HL-60/S4 treated with retinoic acid at 250 ng/mL for 4 days and 3 days (cell line): Measurements from ENCODE around the gene CDH18.

Source experiments
- in situ Hi-C: fragments of 300-500 bp; cut with MboI; formaldehyde crosslinking; loops from 2 replicates; pipeline ENCODE4 v1.7.0; 2022; ENCODE audit warnings: low sequenced_read_pairs

The CDH18 gene

GRCh38 chr5:19987612-19988361, at the start of gene CDH18:
Gene CDH18 (minus strand): TSS chr5:19988200. CDS start chr5:19838986, 149,214 bp downstream.
- in situ Hi-C loops: no loop called here

DNA sequence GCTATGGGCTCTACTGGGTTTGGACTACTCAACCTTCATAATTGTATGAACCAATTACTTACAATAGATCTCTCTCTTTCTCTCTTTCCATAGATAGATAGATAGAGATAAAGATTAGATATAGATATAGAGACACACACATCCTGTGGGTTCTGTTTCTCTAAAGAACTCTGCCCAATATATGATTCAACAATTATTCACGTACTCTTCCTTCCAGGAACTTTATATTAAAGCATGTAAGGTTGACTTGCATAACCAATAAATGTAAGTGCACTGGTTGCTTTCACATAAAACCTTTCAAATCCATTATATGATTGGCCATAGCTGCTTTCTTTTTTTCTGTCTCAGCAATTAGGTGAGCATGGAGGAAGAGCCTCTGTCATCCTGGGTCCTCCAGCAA, 46.7 kb upstream of the CDH18 start:
- in situ Hi-C loops: no loop called here

- in situ Hi-C loops: no loop called here
Observed at GRCh38 chr5:20033881-20034280, 45.9 kb upstream of the CDH18 start.

DNA sequence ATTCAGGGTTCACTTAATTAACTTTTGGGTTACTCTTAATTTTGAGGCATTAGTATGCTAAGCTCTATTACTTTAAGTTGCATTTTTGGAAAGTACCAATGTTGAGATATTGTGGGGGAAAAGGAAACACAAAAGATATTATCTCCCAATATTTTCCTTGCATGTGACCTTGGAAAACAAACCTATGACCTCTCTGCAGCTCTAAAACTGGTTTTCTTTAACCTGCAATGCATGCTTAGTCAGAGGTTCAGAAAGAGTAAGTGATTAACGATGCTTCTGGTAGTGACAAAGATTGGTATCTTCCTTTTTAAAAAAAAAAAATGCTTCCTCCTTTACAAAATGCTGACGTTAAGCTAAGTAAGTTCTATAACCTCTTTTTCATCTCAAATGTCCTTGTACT, 44.9 kb upstream of the CDH18 start:
- in situ Hi-C loops: no loop called here

DNA sequence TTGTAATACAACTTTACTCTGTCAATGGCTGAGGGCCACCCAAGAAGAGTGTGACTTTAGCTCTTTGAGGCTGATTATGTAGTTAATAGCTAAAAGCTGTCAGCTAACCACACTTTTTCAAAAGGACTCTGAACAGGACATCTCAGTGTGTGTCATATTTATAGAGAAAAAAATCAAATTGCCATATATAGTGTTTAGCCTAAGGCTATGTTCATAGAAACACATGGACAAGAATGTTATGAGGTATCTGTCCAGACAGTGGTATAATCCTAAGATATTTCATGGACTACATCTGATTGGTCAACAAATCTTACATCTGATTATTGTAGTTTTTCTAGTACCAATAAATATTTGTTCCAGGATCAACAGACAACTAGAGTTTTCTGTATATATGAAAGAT, 42.1 kb upstream of the CDH18 start:
- in situ Hi-C loops: no loop called here

DNA sequence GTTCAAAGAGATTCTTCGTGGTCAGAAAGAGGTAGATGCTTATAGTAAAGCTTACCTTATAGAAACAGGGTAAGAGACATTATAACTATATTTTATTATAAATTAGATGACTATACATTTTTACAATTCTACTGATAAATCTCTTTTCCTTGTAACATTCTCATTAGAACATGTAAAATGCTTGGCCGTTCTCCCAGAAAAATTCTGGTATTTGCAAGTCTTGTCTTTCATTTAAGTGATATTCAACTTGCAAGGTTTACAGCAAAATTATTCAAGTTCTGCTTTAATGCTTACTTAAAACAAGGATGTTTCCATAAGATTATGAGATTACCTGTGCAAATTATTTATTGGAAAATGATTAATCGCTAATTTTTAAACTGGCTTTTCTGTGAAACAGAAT, 41.3 kb upstream of the CDH18 start:
- in situ Hi-C loops: no loop called here

DNA sequence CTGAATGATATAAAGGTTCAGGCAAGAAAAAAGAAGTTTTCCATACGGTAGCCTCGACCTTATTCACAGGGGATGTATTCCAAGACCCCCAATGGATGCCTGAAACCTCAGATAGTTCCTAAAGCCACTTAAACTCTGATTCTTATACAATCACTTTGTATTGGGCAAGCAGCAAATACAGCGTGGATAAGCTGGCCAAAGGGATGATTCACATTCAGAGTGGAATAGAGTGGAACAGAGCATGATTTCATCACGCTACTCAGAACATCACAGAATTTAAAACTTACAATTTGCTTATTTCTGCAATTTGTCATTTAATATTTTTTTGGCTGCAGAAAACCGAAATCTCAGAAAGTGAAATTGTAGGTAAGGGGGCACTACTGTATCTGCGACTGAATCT, 40.5 kb upstream of the CDH18 start:
- in situ Hi-C loops: no loop called here

DNA sequence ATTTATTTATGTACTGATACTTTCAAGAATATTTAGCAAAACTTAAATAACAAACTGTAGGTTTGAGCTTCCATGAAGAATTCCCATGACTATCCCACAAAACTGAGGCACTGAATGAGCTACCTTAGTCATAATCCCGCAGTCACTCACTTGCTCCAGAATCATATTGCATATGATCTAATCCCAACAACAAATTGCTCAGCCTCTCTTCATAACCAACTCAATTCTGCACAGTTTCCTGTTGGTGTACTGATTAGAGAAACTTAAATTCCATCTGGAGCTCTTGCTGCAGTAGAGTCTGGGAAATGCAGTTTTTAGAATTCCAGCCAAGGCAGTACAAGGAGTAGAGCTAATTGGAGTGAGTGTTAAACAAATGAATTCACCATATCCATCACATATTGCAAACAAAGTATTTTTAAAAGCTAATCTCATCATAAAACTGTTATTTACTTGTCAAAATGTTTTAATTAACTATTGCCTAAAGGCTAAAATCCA, 35.7 kb upstream of the CDH18 start:
- in situ Hi-C loops: no loop called here

GRCh38 chr5:20020247-20020646, 32.2 kb upstream of the CDH18 start:
- in situ Hi-C loops: no loop called here

GRCh38 chr5:20017021-20017420, 29.0 kb upstream of the CDH18 start:
- in situ Hi-C loops: no loop called here

GRCh38 chr5:20000416-20000815, 12.4 kb upstream of the CDH18 start:
- in situ Hi-C loops: no loop called here

DNA sequence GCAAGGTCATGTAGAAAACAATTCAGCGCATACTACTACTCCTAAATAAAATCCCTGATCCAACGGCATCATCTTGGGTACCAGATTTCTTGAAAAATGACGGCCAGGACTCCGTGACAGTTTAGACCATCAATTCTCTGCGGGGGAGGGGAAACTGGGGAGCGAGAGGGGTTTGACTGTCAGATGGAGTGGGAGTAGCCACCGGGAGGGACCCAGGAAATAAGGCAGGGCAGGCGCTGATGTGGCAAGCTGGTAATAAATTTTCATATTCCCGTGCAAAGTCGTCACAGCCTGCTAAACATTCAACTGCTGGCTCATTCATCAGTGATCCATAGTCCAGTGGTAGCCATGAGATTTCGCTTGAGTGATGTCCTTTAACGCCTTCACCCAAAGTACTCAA, 457 bp upstream of the CDH18 start:
- in situ Hi-C loops: no loop called here

GRCh38 chr5:19986806-19987205, 1.2 kb downstream of the CDH18 start:
- in situ Hi-C loops: no loop called here

DNA sequence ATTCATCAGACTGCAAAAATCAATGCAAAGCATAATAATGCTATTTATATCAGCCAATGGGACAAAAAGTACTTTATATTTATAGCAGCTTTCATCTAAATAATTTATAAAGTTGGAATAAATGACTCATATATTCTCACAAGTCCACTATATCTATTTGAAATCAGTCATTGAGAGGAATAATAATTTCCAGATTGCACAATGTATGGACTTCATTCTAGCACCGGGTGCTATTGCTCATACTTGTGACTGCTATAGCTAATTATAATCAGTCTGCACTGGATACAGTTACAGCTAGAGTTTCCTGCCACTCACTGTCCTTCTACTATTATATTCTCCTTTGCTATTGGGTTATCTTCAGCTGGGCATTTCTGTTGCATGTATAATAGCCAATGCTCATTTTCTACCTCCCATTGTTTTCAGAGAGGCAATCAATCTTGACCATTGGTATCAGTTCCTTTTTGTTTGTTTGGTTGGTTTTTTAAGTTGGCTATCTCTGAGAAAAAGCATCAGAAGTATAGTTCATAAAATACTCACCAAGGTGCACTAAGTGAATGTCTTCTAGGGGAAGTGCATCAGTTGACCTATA, 1.9 kb downstream of the CDH18 start:
- in situ Hi-C loops: no loop called here

DNA sequence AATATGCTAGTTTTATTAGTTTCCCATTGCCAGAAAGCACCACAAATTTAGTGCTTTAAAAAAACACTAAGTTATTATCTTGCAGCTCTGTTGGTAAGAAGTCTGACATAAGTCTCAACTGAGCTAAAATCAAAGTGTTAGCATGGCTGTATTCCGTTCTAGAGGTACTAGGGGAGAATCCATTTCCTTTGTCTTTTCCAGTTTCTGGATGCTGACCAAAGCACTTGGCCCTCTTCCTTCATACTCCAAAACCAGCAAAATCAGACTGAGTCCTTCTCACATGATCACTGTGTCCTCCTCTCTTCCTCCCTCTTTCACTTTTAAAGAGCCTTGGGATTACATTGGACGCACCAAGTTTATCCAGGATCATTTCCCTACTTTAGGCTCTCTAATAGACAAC, 9.5 kb downstream of the CDH18 start:
- in situ Hi-C loops: no loop called here

DNA sequence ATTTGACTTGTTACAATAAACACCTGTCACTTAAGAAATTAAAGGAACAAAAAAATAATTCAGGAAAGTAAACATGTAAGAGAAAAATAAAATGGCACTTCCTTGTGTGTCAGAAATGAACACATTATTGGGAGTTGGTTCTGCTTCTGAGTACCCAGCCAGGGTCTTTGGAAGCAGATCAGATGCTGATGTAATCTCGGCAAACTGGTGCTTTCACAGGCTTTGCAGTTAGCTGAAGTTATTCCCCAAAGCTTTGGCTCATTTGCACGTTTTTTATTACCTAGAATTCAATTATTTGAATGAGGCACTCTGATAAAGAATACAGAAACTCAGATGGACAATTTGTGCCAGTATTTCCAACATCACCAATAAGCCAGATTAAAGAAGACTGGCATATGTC, 10.9 kb downstream of the CDH18 start:
- in situ Hi-C loops: no loop called here

GRCh38 chr5:19975795-19976194, 12.2 kb downstream of the CDH18 start:
- in situ Hi-C loops: no loop called here

DNA sequence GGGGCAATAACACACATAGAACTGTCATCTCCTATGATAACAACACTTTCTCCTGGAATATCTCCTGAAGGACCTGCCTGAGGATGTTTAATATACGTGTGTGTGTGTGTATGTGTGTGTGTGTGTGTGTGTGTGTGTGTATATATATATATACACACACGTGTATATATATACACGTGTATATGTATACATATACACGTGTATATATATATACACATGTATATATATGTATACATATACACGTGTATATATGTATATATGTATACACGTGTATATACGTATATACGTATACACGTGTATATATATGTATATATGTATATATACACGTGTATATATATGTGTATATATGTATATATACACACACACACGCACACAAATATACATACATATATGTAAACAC, 27.5 kb downstream of the CDH18 start:
- in situ Hi-C loops: no loop called here

DNA sequence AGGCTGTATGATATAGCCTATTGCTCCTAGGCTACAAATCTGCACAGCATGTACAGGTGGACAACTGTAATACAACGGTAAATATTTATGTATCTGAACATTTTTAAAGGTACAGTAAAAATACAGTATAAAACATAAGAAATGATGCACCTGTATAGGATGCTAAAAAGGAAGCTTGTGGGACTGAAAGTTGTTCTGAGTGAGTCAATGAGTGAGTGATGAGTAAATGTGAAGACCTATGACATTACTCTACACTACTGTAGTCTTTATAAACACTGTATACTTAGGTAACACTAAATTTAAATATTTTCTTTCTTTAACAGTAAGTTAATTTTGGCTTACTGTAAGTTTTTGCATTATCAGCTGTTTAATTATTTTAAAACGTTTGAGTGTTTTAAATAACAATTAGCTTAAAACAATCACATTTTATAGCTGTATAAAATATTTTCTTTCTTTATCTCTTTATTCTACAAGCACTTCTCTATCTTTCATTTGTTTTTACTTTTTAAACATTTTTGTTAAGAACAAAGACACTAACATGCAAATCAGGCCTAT, 28.1 kb downstream of the CDH18 start:
- in situ Hi-C loops: no loop called here

GRCh38 chr5:19950897-19951296, 37.1 kb downstream of the CDH18 start:
- in situ Hi-C loops: no loop called here

GRCh38 chr5:19940192-19940591, 47.8 kb downstream of the CDH18 start:
- in situ Hi-C loops: no loop called here

DNA sequence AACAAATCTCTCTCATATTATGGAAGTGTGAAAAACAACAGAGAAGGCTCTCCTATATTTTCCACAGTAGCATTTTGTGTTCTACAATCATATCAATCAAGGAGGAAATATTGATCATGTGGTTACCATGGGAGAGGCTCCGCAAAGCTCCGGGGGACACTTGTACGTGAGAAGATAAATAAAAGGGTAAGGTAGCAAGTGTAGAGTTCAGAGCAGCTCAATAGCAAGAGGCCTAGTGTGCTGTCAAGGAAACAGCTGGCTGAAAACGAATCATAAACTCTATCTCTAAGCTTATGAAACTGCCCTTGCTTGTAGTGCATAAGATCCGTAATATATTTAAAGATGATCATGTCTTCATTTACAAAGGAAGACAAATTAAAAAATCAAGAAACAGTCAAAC, 57.5 kb downstream of the CDH18 start:
- in situ Hi-C loops: no loop called here
